GM12878 (cell line): ENCODE results near the gene FBLN1. TPM values are rescaled to one million over a fixed set of nuclear protein-coding genes. Genes with fewer than 3 reads are reported as not detected.

Source experiments
- ATAC-seq: fragments of 200-7000 bp; cut with Tn5 transposase; 3 replicates; pipeline ENCODE4 v1.9.1; 2020; ENCODE audit warnings: mild to moderate bottlenecking, moderate library complexity
- BruUV-seq: library from RNA; stranded (reverse); fragments of 400-500 nt; replicated peaks from 2 replicates; lab custom pipeline; 2021; lab: Mats Ljungman, UMichigan
- CTCF ChIA-PET: fragments of 300-600 bp; sonication (Branson Sonifier 250); formaldehyde crosslinking; extraction: SDS; loops from one replicate; lab custom pipeline; 2021; ENCODE audit warnings: inconsistent platforms; lab: Yijun Ruan, JAX
- POLR2A ChIA-PET: fragments of 350-600 bp; formaldehyde crosslinking; extraction: SDS; loops from one replicate; lab custom pipeline; 2021; ENCODE audit warnings: inconsistent platforms; lab: Charles Lee
- RAD21 ChIA-PET: fragments of 300-600 bp; sonication (Branson Sonifier 250); formaldehyde crosslinking; loops from one replicate; lab custom pipeline; 2023; ENCODE audit warnings: antibody characterized with exemption; ENCODE audit not compliant: unreplicated experiment; lab: Charles Lee
- SMC1A ChIA-PET: fragments of 300-600 bp; sonication (Branson Sonifier 250); formaldehyde crosslinking; loops from one replicate; lab custom pipeline; 2023; ENCODE audit not compliant: unreplicated experiment, uncharacterized antibody; lab: Charles Lee
- DNase-seq: peaks from one replicate; pipeline ENCODE4 v3.0.0-alpha.2; 2011; ENCODE audit warnings: low read depth, low spot score
- FAIRE-seq: peaks from 3 replicates; lab custom pipeline; 2011; peaks lifted over from hg19 to GRCh38; lab: Jason Lieb, UNC
- H2AFZ ChIP-seq: 2 replicates; pipeline ENCODE4 v1.6.0; 2011; ENCODE audit warnings: low read depth, low read length, control low read depth; ENCODE audit not compliant: control insufficient read depth
- H3K27ac ChIP-seq: 2 replicates; pipeline ENCODE4 v1.5.1; 2011; ENCODE audit warnings: control low read depth; ENCODE audit not compliant: control insufficient read depth, insufficient read depth
- H3K27me3 ChIP-seq, 2 experiments: replicated peaks in 1 of 2; 2 replicates each; pipeline versions ENCODE4 v1.6.0 to v1.6.1; 2011; ENCODE audit warnings: low read length in 1 of 2; ENCODE audit not compliant: control insufficient read depth in 2 of 2, insufficient read depth in 2 of 2
- H3K36me3 ChIP-seq, 2 experiments: 2 replicates each; pipeline ENCODE4 v1.5.1; 2011; ENCODE audit warnings: low read length in 1 of 2; ENCODE audit not compliant: control insufficient read depth in 2 of 2, insufficient read depth in 2 of 2
- H3K4me1 ChIP-seq: 2 replicates; pipeline ENCODE4 v1.6.1; 2011; ENCODE audit warnings: mild to moderate bottlenecking, low read length, moderate library complexity, mixed read lengths; ENCODE audit not compliant: control insufficient read depth, insufficient read depth
- H3K4me2 ChIP-seq: 2 replicates; pipeline ENCODE4 v1.6.0; 2011; ENCODE audit warnings: control low read depth; ENCODE audit not compliant: control insufficient read depth, insufficient read depth
- H3K4me3 ChIP-seq: fragments of 200-600 bp; sonication (generic); 2 replicates; pipeline ENCODE4 v1.5.1; 2016
- H3K79me2 ChIP-seq: 2 replicates; pipeline ENCODE4 v1.6.0; 2011; ENCODE audit warnings: low read length; ENCODE audit not compliant: control insufficient read depth, insufficient read depth
- H3K9ac ChIP-seq: 2 replicates; pipeline ENCODE4 v1.8.0; 2011; ENCODE audit warnings: low read length, control low read depth, mixed read lengths; ENCODE audit not compliant: control insufficient read depth, insufficient read depth
- H3K9me3 ChIP-seq: replicated peaks from 3 replicates; pipeline ENCODE4 v1.5.1; 2011; ENCODE audit warnings: mild to moderate bottlenecking, low read length; ENCODE audit not compliant: control insufficient read depth, insufficient read depth
- H4K20me1 ChIP-seq: 2 replicates; pipeline ENCODE4 v1.6.0; 2011; ENCODE audit not compliant: control insufficient read depth, insufficient read depth
- BCL11A ChIP-seq: IDR thresholded peaks from 2 replicates; pipeline ENCODE4 v1.6.1; 2011; ENCODE audit warnings: low read depth, low read length
- CHD1 ChIP-seq: IDR thresholded peaks from 2 replicates; pipeline ENCODE4 v1.6.1; 2012; ENCODE audit warnings: low read depth, low read length, improper control_type of control experiment
- CHD2 ChIP-seq: IDR thresholded peaks from 2 replicates; pipeline ENCODE4 v1.6.1; 2011; ENCODE audit warnings: low read depth, low read length, improper control_type of control experiment, borderline replicate concordance
- CHD4 ChIP-seq: fragments of 200-600 bp; sonication (generic); IDR thresholded peaks from 2 replicates; pipeline ENCODE4 v1.6.1; 2016; ENCODE audit warnings: mild to moderate bottlenecking
- NFXL1 ChIP-seq: fragments of 450-650 bp; IDR thresholded peaks from 2 replicates; pipeline ENCODE4 v1.6.1; 2017; ENCODE audit warnings: antibody characterized with exemption, mild to moderate bottlenecking, borderline replicate concordance
- POLR2AphosphoS2 ChIP-seq: IDR thresholded peaks from 2 replicates; pipeline ENCODE4 v1.6.1; 2011; ENCODE audit warnings: low read depth, mild to moderate bottlenecking, low read length, improper control_type of control experiment, moderate library complexity
- RAD51 ChIP-seq: fragments of 450-650 bp; IDR thresholded peaks from 2 replicates; pipeline ENCODE4 v1.6.1; 2016; ENCODE audit warnings: moderate library complexity, mild to moderate bottlenecking, inconsistent platforms
- WGBS: methylation state at CpG from one replicate; pipeline ENCODE4 v1.1.6; 2016; ENCODE audit warnings: low lambda C conversion rate; ENCODE audit not compliant: insufficient replicate concordance, insufficient coverage; ENCODE audit errors: missing lambda C conversion rate; 5-methylcytosine and 5-hydroxymethylcytosine counted together
- in situ Hi-C: fragments of 300-500 bp; cut with MboI; formaldehyde crosslinking; loops from 9 replicates; pipeline ENCODE4 v1.14.3; 2018; ENCODE audit warnings: mixed read lengths
- intact Hi-C: fragments of 100-400 bp; cut with micrococcal nuclease; formaldehyde crosslinking; loops from one replicate; pipeline ENCODE4 v1.14.2; 2022; ENCODE audit not compliant: unreplicated experiment
- polyA plus RNA-seq, 11 experiments: library from polyadenylated mRNA; depleted of rRNA in 4 of 11; unstranded in 6 of 11; stranded (reverse) in 5 of 11; fragments of >200 nt; fragmentation: Nextera tagmentation in 4 of 11; fragmentation: Illumina TruSeq in 1 of 11; extraction: Ambion mirVana in 4 of 11; extraction: Trizol in 1 of 11; gene quantifications; 1 replicate in 1 of 11; 2 replicates in 10 of 11; pipeline versions ENCODE4 v1.2.1 to v1.2.3, GENCODE V29; 2011 to 2016; ENCODE audit warnings: inconsistent platforms in 2 of 11, missing spikeins in 2 of 11, low read depth in 1 of 11
- total RNA-seq, 4 experiments: library from RNA; depleted of rRNA in 3 of 4; stranded (reverse); fragments of >200 nt in 3 of 4; fragmentation: Illumina TruSeq in 1 of 4; extraction: Trizol in 1 of 4; gene quantifications; 2 replicates each; pipeline versions ENCODE4 v1.2.1 to v1.2.3, GENCODE V29; 2013 to 2021
- TF ChIP-seq, protein P1 (sequence below): fragments of 450-650 bp; IDR thresholded peaks from 2 replicates; pipeline ENCODE4 v1.6.1; 2017; ENCODE audit warnings: mild to moderate bottlenecking, moderate library complexity
- TF ChIP-seq, protein P2 (sequence below): fragments of 450-650 bp; IDR thresholded peaks from 2 replicates; pipeline ENCODE4 v1.6.1; 2018; ENCODE audit warnings: mild to moderate bottlenecking, low read depth, moderate library complexity; ENCODE audit not compliant: partially characterized antibody

The FBLN1 gene
- total and polyA plus RNA-seq, 10 of the 15 experiments (the other 5 are each of a cell fraction or from before 2014, with no cell fraction given), result 0.20 to 0.51 TPM; not detected in 8

DNA sequence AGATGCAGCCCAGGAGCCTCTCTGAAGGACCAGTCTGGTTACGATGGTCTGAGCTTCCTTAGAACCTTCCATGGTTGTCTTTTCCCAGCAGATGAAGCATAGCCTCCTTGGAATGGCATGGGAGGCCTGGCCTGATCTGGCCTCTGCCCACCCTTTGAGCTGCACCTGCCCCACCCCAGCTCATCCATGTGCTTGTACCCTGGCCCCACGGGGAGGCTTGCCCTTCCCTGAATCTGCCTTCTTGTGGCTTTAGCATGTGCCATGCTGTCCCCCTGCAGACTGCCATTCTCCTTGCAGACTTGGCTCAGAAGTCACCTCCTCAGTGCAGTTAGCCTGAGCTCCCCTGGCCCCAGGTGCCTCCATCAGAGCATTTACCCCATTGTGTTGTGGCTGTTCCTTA lies 62.5 kb downstream of the FBLN1 start:
- Histone ChIP-seq H3K9ac (no peak overlapping the region), H3K4me3 (no peak overlapping the region), H3K9me3 (no peaks in the 10 kb centered on the region; the same call in 1 of the 3 replicates), H3K79me2 (no peaks in the 10 kb centered on the region), H2AFZ (no peak overlapping the region), H3K4me1 (no peaks in the 10 kb centered on the region), H3K27me3 (no peaks in the 10 kb centered on the region; a peak in 1 of 4 replicates), H3K36me3 (no peaks in the 10 kb centered on the region), H4K20me1 (no peaks in the 10 kb centered on the region), H3K27ac (no peak overlapping the region), H3K4me2 (no peak overlapping the region)
- DNase-seq (no peak), FAIRE-seq (no peak), ATAC-seq (no peak)
- 22% methylated on average over 2 of the region's 2 CpGs for WGBS
- RAD21 ChIA-PET, result no interaction called here
- SMC1A ChIA-PET, result no interaction called here
- POLR2A ChIA-PET, result no interaction called here
- CTCF ChIA-PET, result interaction anchor here (0.9 kb wide), 1 partner anchor 11 kb away, joined by 4 read pairs; no protein-coding TSS in a partner anchor
- intact Hi-C loops, result no loop called here
- TF ChIP-seq, protein P1, sequence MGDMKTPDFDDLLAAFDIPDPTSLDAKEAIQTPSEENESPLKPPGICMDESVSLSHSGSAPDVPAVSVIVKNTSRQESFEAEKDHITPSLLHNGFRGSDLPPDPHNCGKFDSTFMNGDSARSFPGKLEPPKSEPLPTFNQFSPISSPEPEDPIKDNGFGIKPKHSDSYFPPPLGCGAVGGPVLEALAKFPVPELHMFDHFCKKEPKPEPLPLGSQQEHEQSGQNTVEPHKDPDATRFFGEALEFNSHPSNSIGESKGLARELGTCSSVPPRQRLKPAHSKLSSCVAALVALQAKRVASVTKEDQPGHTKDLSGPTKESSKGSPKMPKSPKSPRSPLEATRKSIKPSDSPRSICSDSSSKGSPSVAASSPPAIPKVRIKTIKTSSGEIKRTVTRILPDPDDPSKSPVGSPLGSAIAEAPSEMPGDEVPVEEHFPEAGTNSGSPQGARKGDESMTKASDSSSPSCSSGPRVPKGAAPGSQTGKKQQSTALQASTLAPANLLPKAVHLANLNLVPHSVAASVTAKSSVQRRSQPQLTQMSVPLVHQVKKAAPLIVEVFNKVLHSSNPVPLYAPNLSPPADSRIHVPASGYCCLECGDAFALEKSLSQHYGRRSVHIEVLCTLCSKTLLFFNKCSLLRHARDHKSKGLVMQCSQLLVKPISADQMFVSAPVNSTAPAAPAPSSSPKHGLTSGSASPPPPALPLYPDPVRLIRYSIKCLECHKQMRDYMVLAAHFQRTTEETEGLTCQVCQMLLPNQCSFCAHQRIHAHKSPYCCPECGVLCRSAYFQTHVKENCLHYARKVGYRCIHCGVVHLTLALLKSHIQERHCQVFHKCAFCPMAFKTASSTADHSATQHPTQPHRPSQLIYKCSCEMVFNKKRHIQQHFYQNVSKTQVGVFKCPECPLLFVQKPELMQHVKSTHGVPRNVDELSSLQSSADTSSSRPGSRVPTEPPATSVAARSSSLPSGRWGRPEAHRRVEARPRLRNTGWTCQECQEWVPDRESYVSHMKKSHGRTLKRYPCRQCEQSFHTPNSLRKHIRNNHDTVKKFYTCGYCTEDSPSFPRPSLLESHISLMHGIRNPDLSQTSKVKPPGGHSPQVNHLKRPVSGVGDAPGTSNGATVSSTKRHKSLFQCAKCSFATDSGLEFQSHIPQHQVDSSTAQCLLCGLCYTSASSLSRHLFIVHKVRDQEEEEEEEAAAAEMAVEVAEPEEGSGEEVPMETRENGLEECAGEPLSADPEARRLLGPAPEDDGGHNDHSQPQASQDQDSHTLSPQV, result no peak
- no peak for TF ChIP-seq CHD2
- in situ Hi-C loops, result no loop called here
- no TSS peak for BruUV-seq

DNA sequence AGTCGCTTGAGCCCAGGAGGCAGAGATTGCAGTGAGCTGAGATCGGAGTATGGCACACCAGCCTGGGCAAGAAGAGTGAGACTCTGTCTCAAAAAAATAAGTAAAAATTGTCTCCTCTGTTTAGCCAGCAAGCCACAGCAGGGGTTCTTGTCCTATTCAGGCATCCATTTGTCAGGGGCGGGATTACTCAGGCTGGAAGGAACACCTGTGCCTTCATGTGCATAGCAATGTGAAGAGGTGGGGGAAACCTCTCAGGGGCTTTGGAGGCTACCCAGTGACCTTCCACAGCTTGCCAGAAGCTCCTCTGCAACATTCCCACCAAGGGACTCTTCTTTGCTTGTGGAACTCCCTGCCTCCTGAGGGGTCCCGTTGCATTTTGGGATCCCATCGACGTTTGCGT lies 63.3 kb downstream of the FBLN1 start:
- in situ Hi-C loops, result no loop called here

More for the DNA sequence above, 63.3 kb downstream of the FBLN1 start:
- H3K27me3 ChIP-seq, result no peaks in the 10 kb centered on the region; a peak in 1 of 4 replicates
- no peaks in the 10 kb centered on the region for H3K79me2 ChIP-seq
- no peak overlapping the region for H3K4me2 ChIP-seq
- WGBS, result 32% methylated on average over 7 of the region's 7 CpGs
- ATAC-seq (no peak), FAIRE-seq (no peak), DNase-seq (no peak)
- H3K9me3 ChIP-seq, result no peaks in the 10 kb centered on the region; the same call in 1 of the 3 replicates
- ChIA-PET RAD21 (no interaction called here), CTCF (interaction anchor here (0.9 kb wide), 1 partner anchor 12 kb away, joined by 4 read pairs; no protein-coding TSS in a partner anchor), SMC1A (no interaction called here), POLR2A (no interaction called here)
- intact Hi-C loops, result no loop called here
- TF ChIP-seq, protein P2, sequence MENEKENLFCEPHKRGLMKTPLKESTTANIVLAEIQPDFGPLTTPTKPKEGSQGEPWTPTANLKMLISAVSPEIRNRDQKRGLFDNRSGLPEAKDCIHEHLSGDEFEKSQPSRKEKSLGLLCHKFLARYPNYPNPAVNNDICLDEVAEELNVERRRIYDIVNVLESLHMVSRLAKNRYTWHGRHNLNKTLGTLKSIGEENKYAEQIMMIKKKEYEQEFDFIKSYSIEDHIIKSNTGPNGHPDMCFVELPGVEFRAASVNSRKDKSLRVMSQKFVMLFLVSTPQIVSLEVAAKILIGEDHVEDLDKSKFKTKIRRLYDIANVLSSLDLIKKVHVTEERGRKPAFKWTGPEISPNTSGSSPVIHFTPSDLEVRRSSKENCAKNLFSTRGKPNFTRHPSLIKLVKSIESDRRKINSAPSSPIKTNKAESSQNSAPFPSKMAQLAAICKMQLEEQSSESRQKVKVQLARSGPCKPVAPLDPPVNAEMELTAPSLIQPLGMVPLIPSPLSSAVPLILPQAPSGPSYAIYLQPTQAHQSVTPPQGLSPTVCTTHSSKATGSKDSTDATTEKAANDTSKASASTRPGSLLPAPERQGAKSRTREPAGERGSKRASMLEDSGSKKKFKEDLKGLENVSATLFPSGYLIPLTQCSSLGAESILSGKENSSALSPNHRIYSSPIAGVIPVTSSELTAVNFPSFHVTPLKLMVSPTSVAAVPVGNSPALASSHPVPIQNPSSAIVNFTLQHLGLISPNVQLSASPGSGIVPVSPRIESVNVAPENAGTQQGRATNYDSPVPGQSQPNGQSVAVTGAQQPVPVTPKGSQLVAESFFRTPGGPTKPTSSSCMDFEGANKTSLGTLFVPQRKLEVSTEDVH, result no peak
- TF ChIP-seq NFXL1 (no peak), RAD51 (no peak), CHD4 (no peak), BCL11A (no peak), POLR2AphosphoS2 (no peak), CHD1 (no peak)
- H3K4me3 ChIP-seq, result no peak overlapping the region
- no peaks in the 10 kb centered on the region for H3K4me1 ChIP-seq
- no peaks in the 10 kb centered on the region for H4K20me1 ChIP-seq
- H3K27ac ChIP-seq, result no peak overlapping the region
- H2AFZ ChIP-seq, result no peak overlapping the region
- H3K9ac ChIP-seq, result no peak overlapping the region
- no peaks in the 10 kb centered on the region for H3K36me3 ChIP-seq
- BruUV-seq, result no TSS peak
